A549 (cell line): ENCODE results near the gene SMIM44. TPM values are rescaled to one million over a fixed set of nuclear protein-coding genes. Genes with fewer than 3 reads are reported as not detected.

Source experiments
- ATAC-seq, 2 experiments: fragments of 200-7000 bp in 1 of 2; fragments of >200 bp in 1 of 2; cut with Nextera tagmentation in 1 of 2; cut with Tn5 transposase in 1 of 2; 3 replicates each; pipeline versions ENCODE4 v1.8.0 to v1.9.1; 2018 to 2020; ENCODE audit warnings: mild to moderate bottlenecking in 1 of 2, moderate library complexity in 1 of 2
- CTCF ChIA-PET: fragments of 300-600 bp; sonication (Branson Sonifier 250); formaldehyde crosslinking; extraction: SDS; loops from one replicate; lab custom pipeline; 2021; ENCODE audit warnings: antibody characterized with exemption, inconsistent platforms; lab: Yijun Ruan, JAX
- POLR2A ChIA-PET: fragments of 350-600 bp; formaldehyde crosslinking; extraction: SDS; loops from one replicate; lab custom pipeline; 2021; ENCODE audit warnings: antibody characterized with exemption, inconsistent platforms; lab: Yijun Ruan, JAX
- DNase-seq, 2 experiments: peaks; one replicate each; pipeline versions ENCODE4 v3.0.0 to v3.0.0-alpha.2; 2011 to 2016; ENCODE audit warnings: low read depth in 1 of 2, low spot score in 1 of 2
- FAIRE-seq: peaks from 2 replicates; lab custom pipeline; 2011; peaks lifted over from hg19 to GRCh38; lab: Jason Lieb, UNC
- H3K27ac ChIP-seq, 2 experiments: fragments of >200 bp; sonication (Bioruptor Twin); formaldehyde crosslinking; 3 replicates each; pipeline ENCODE4 v1.5.1; 2016 to 2017
- H3K4me1 ChIP-seq: fragments of >200 bp; sonication (Bioruptor Twin); formaldehyde crosslinking; 3 replicates; pipeline ENCODE4 v1.6.1; 2016
- H3K4me2 ChIP-seq: fragments of >200 bp; sonication (Bioruptor Twin); formaldehyde crosslinking; 3 replicates; pipeline ENCODE4 v1.6.1; 2016
- H3K4me3 ChIP-seq: fragments of >200 bp; sonication (Bioruptor Twin); formaldehyde crosslinking; 3 replicates; pipeline ENCODE4 v1.5.1; 2016
- H3K9me3 ChIP-seq: fragments of >200 bp; sonication (Bioruptor Twin); formaldehyde crosslinking; 3 replicates; pipeline ENCODE4 v1.6.1; 2016
- CBX2 ChIP-seq: fragments of 200-600 bp; sonication (generic); IDR thresholded peaks from 2 replicates; pipeline ENCODE4 v1.6.1; 2016; ENCODE audit warnings: low read depth, mild to moderate bottlenecking, borderline replicate concordance
- CBX8 ChIP-seq: fragments of 200-600 bp; sonication (generic); IDR thresholded peaks from 2 replicates; pipeline ENCODE4 v1.6.1; 2016
- CHD4 ChIP-seq: fragments of 200-600 bp; sonication (generic); IDR thresholded peaks from 2 replicates; pipeline ENCODE4 v1.6.1; 2016; ENCODE audit warnings: antibody characterized with exemption, mild to moderate bottlenecking, borderline replicate concordance
- EHF ChIP-seq: fragments of 250-450 bp; sonication (Bioruptor Pico); IDR thresholded peaks from 2 replicates; pipeline ENCODE4 v1.5.0; 2020; ENCODE audit warnings: mild to moderate bottlenecking
- EP300 ChIP-seq, 2 experiments: fragments of >200 bp; sonication (Bioruptor Twin); formaldehyde crosslinking; IDR thresholded peaks; 2 replicates in 1 of 2; 3 replicates in 1 of 2; pipeline ENCODE4 v1.6.1; 2016 to 2017
- FOSB ChIP-seq: fragments of 250-450 bp; sonication (Bioruptor Pico); IDR thresholded peaks from 2 replicates; pipeline ENCODE4 v1.5.0; 2020; ENCODE audit warnings: mild to moderate bottlenecking, moderate library complexity
- FOSL2 ChIP-seq, 2 experiments: fragments of 450-650 bp in 1 of 2; fragments of >200 bp in 1 of 2; sonication (Bioruptor Twin) in 1 of 2; formaldehyde crosslinking; IDR thresholded peaks; 2 replicates each; pipeline versions ENCODE4 v1.5.0 to v1.6.1; 2016 to 2020; ENCODE audit warnings: mild to moderate bottlenecking in 1 of 2, moderate library complexity in 1 of 2
- HOXB5 ChIP-seq: fragments of 250-450 bp; sonication (Bioruptor Pico); IDR thresholded peaks from 2 replicates; pipeline ENCODE4 v1.5.0; 2020; ENCODE audit warnings: mild to moderate bottlenecking, moderate library complexity
- JUN ChIP-seq, 2 experiments: fragments of >200 bp; sonication (Bioruptor Twin); formaldehyde crosslinking; IDR thresholded peaks; 2 replicates in 1 of 2; 3 replicates in 1 of 2; pipeline ENCODE4 v1.6.1; 2016 to 2017
- MAFK ChIP-seq: fragments of 450-650 bp; IDR thresholded peaks from 2 replicates; pipeline ENCODE4 v1.6.1; 2014; ENCODE audit not compliant: partially characterized antibody
- PBX3 ChIP-seq: IDR thresholded peaks from 2 replicates; pipeline ENCODE4 v1.6.1; 2012
- POLR2AphosphoS2 ChIP-seq: conservative IDR thresholded peaks from 2 replicates; pipeline ENCODE4 v1.6.1; 2012; ENCODE audit warnings: low read length, improper control_type of control experiment, inconsistent platforms
- RAD21 ChIP-seq, 2 experiments: fragments of >200 bp in 1 of 2; sonication (Bioruptor Twin) in 1 of 2; formaldehyde crosslinking in 1 of 2; IDR thresholded peaks in 1 of 2; conservative IDR thresholded peaks in 1 of 2; 2 replicates in 1 of 2; 3 replicates in 1 of 2; pipeline ENCODE4 v1.6.1; 2012 to 2018; ENCODE audit warnings: inconsistent platforms in 1 of 2
- RARB ChIP-seq: fragments of 250-450 bp; sonication (Bioruptor Pico); IDR thresholded peaks from 2 replicates; pipeline ENCODE4 v1.8.0; 2021; ENCODE audit warnings: mild to moderate bottlenecking, moderate library complexity
- RCOR1 ChIP-seq: fragments of 150-350 bp; IDR thresholded peaks from 2 replicates; pipeline ENCODE4 v1.6.1; 2014; ENCODE audit warnings: antibody characterized with exemption, low read length, low read depth
- SMC3 ChIP-seq: fragments of >200 bp; sonication (Bioruptor Twin); formaldehyde crosslinking; IDR thresholded peaks from 3 replicates; pipeline ENCODE4 v1.6.1; 2018; ENCODE audit warnings: inconsistent platforms
- USF2 ChIP-seq: fragments of 450-650 bp; IDR thresholded peaks from 2 replicates; pipeline ENCODE4 v1.6.1; 2014; ENCODE audit warnings: antibody characterized with exemption
- WGBS: methylation state at CpG from one replicate; pipeline ENCODE4 v1.1.6; 2017; ENCODE audit errors: missing lambda C conversion rate; 5-methylcytosine and 5-hydroxymethylcytosine counted together
- polyA plus RNA-seq, 4 experiments: library from polyadenylated mRNA; depleted of rRNA in 3 of 4; stranded (reverse); fragments of >200 nt; fragmentation: RNase III in 1 of 4; extraction: RNeasy Plus Mini Kit Qiagen cat#74134 plus additional on column Dnase treatment in 1 of 4; gene quantifications; 2 replicates in 3 of 4; 3 replicates in 1 of 4; pipeline ENCODE4 v1.2.3, GENCODE V29; 2011 to 2017
- TF ChIP-seq, protein P1 (sequence below): IDR thresholded peaks from 2 replicates; pipeline ENCODE4 v1.6.1; 2012

Gene SMIM44
- polyA plus RNA-seq, 2 of the 4 experiments (the other 2 are of a cell fraction) = not detected

DNA sequence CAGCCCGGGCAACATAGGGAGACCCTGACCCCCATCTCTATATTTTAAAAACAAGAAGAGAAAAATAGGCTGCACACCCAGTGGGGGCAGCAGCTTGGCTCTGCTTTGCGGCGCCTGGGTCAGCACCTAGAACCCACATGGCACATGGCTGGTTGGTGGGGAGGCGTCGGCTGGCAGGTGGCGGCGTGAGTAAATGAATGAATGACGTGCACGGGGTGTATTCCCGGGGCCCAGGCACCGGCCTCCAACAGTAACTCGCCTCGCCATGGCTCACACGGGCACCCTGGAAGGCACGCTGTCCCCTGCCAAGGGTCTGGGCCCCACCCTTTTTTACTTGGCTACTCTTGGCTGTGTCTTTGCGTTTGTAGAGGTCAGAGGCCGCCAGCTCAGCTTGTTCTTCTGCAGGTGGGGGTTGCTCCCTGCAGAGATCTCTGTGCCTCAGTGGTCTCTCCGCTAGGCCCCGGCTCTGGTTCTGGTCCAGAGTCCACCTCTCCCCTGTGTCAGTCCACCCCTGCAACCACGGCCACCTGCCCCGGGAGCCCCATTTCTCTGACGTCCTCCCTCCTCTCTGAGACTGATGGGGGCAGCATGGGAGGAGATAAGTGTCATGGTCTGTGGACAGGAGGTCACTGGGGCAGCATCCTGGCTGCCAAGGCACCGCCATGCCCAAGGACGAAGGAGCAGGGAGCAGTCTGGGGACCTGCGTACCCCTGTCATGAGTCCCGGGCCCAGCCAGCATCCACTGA is 28.4 kb upstream of the SMIM44 start:
- TF ChIP-seq RAD21 (conservative IDR thresholded peaks at IDR 0.05 in 1 of 2, IDR thresholded peaks at IDR 0.05 in 1 of 2) = no peak
- no peak for TF ChIP-seq EHF (CRISPR knock-in tag)
- no peak for TF ChIP-seq SMC3
- H3K4me1 ChIP-seq = peaks cover 24% of the 10 kb centered on the region
- no peaks in the 10 kb centered on the region for H3K9me3 ChIP-seq
- H3K4me2 ChIP-seq = no peak overlapping the region
- 90% methylated on average over 22 of the region's 26 CpGs for WGBS
- DNase-seq (no peak), ATAC-seq (no peak), FAIRE-seq (no peak)
- no peak overlapping the region for H3K4me3 ChIP-seq
- POLR2A ChIA-PET = no interaction called here
- no peak overlapping the region for H3K27ac ChIP-seq
- CTCF ChIA-PET = interaction anchor here (0.7 to 1.9 kb wide), 2 partner anchors 8 to 34 kb away, joined by 3 to 10 read pairs; no protein-coding TSS in a partner anchor

DNA sequence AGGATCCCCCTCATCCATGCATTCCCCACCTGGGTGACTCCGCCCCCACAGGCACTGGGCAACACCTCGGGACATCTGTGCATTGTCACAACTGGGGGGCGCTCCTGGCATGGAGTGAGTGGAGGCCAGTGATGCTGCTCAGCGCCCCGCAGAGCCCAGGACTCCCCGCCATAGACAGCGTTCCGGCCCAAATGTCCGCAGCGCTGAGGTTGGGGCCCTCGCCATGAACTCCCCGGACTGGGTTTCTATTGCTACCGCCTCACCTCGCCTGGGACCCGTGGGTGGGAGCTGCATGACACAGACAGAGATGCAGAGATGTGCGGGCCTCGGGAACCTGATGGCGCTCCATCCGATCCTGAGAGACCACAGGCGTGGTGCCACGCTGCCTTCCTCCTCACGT is 27.5 kb upstream of the SMIM44 start:
- ATAC-seq (no peak), DNase-seq (no peak)
- 94% methylated on average over 12 of the region's 22 CpGs for WGBS

DNA sequence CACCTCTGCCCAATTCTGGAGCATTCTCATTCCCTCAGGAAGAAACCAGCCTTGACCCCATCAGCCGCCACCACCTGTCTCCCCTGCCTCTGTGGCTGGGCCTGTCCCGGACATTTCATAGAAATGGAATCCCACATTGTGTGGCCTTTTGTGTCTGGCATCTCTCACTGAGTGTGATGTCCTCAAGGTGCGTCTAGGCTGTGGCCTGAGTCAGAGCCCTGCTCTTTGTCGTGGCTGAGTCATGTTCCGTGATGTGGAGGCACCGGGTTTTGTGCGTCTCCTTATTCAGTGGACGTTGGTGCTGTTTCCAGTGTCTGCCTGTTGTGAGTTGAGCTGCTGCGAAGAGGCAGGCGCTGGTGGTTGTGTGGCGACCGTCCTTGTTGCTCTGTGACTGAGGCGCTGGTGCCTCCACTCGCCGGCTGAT is 26.3 kb upstream of the SMIM44 start:
- 72% methylated on average over 10 of the region's 15 CpGs for WGBS
- ATAC-seq = no peak
- no peak overlapping the region for H3K4me3 ChIP-seq
- no peak for DNase-seq
- TF ChIP-seq POLR2AphosphoS2 (no peak), JUN (IDR thresholded peaks at IDR 0.05) (no peak), RCOR1 (no peak), USF2 (no peak), EHF (CRISPR knock-in tag) (no peak), FOSL2 (IDR thresholded peaks at IDR 0.05) (no peak), FOSL2 (CRISPR knock-in tag; IDR thresholded peaks at IDR 0.05) (no peak), PBX3 (no peak)
- ChIA-PET CTCF (no interaction called here), POLR2A (no interaction called here)
- H3K9me3 ChIP-seq = no peaks in the 10 kb centered on the region
- peaks cover 28% of the 10 kb centered on the region for H3K4me1 ChIP-seq
- H3K4me2 ChIP-seq = 0 out of 3 replicates have a peak overlapping the region, but pooled peaks have one; percentile 19
- H3K27ac ChIP-seq = peak overlapping the region in 1 of 2 experiments; percentile 45; a peak in 1 of 6 replicates
- FAIRE-seq = no peak

More for the DNA sequence above, 27.5 kb upstream of the SMIM44 start:
- Histone ChIP-seq H3K4me1 (peaks cover 21% of the 10 kb centered on the region), H3K4me3 (no peak overlapping the region), H3K4me2 (no peak overlapping the region), H3K9me3 (no peaks in the 10 kb centered on the region), H3K27ac (no peak overlapping the region)
- FAIRE-seq = no peak
- ChIA-PET POLR2A (no interaction called here), CTCF (interaction anchor here (0.6 kb wide), 1 partner anchor 42 kb away, joined by 3 read pairs; no protein-coding TSS in a partner anchor)
- TF ChIP-seq CBX8 (no peak), EP300 (IDR thresholded peaks at IDR 0.05) (no peak), FOSB (CRISPR knock-in tag) (no peak), JUN (IDR thresholded peaks at IDR 0.05) (no peak), HOXB5 (CRISPR knock-in tag) (no peak), CBX2 (no peak), USF2 (no peak), CHD4 (no peak), EHF (CRISPR knock-in tag) (no peak), MAFK (no peak), RARB (CRISPR knock-in tag) (no peak)
- TF ChIP-seq, protein P1, sequence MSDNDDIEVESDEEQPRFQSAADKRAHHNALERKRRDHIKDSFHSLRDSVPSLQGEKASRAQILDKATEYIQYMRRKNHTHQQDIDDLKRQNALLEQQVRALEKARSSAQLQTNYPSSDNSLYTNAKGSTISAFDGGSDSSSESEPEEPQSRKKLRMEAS = no peak
